GM12873 (cell line): ENCODE data around the gene MGAT5B.

Experiments used
- TF ChIP-seq, protein P1 (sequence below): IDR thresholded peaks from 2 replicates; pipeline ENCODE4 v1.5.1; 2012; ENCODE audit warnings: low read depth, mild to moderate bottlenecking, moderate library complexity, low read length, control low read depth; ENCODE audit not compliant: insufficient read depth; ENCODE audit errors: missing control alignments

MGAT5B gene

DNA sequence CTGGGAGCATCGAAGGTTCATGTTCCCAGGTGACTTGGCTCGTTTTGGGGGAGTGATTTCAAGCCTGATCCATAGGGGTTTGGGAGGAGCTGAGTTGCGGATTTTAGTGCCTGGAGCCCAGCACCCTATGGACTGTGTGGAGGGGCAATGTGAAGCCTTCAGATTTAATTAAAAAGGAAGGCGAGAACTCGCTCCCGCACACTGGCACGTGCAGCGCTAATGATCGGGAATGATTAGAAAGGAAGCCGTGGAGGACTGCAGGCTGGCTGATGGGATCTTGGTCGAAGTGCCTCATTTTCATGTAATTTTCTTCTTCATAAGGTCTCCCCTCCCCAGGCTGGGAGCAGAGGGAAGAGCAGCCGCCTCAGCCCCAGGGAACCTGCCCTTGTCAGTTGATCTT is 12.8 kb downstream of the MGAT5B start:
- TF ChIP-seq, protein P1, sequence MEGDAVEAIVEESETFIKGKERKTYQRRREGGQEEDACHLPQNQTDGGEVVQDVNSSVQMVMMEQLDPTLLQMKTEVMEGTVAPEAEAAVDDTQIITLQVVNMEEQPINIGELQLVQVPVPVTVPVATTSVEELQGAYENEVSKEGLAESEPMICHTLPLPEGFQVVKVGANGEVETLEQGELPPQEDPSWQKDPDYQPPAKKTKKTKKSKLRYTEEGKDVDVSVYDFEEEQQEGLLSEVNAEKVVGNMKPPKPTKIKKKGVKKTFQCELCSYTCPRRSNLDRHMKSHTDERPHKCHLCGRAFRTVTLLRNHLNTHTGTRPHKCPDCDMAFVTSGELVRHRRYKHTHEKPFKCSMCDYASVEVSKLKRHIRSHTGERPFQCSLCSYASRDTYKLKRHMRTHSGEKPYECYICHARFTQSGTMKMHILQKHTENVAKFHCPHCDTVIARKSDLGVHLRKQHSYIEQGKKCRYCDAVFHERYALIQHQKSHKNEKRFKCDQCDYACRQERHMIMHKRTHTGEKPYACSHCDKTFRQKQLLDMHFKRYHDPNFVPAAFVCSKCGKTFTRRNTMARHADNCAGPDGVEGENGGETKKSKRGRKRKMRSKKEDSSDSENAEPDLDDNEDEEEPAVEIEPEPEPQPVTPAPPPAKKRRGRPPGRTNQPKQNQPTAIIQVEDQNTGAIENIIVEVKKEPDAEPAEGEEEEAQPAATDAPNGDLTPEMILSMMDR, result no peak

GRCh38 chr17:76881408-76881807 is 13.2 kb downstream of the MGAT5B start:
- TF ChIP-seq, protein P1, result no peak

- TF ChIP-seq, protein P1, result no peak
Observed at GRCh38 chr17:76881966-76882365, 13.8 kb downstream of the MGAT5B start.

DNA sequence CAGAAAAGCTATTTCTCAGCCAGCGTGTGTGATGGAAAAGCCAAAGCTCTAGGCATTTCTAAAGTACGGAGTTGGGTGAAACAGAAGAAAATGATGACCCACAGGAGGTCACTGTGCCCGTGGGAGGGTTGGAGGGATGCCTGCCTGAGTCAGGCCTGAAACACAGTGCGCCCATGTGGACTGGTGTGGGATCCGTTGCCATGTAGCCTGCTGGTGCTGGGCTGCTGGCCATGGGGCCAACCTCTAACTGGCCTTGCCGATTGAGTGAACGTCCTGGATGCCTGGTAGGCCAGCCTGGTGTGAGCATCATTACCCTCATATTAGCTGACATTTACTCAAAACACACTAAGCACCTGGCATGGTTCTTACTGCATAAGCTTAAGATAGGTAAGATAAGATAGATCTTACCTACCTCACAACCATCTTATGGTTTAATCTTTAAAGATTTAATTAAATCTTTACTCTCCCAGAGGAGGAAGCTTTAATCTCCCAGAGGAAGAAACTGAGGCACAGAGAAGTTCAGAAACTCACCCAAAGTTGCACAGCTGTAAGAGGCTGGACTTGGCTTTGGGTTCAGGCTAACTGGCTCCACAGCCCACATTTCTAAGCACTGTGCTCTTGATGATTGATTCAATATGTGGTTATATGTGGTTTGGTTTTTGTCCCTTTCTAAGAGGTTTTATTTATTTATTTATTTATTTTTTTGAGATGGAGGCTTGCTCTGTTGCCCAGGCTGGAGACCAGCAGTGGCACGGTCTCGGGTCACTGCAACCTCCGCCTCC is 15.7 kb downstream of the MGAT5B start:
- TF ChIP-seq, protein P1, result no peak

- TF ChIP-seq, protein P1, result no peak
Observed at GRCh38 chr17:76884995-76885893, 17.0 kb downstream of the MGAT5B start.

- TF ChIP-seq, protein P1, result no peak
Observed at GRCh38 chr17:76885894-76886290, 17.7 kb downstream of the MGAT5B start.

DNA sequence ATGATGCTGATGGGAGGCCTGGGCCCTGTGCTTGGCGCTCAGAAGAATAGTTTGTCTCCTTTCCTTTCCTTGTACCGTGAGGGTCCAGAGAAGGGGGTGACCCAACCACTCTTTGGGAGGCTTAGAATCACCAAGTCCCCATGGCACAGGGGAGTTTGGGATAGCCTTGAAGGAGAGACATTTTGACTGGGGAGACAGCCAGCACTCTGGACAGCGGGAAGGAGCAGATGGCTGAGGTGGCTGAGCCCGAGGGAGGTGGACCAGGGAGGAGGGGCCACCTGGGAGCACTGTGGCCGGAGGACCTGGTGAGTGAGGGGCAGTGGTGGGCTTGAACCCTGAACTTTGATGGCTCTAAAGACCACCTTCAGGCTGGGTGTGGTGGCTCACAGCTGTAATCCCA is 18.2 kb downstream of the MGAT5B start:
- TF ChIP-seq, protein P1, result no peak
